ENCODE results near the gene PFKFB1.

DNA sequence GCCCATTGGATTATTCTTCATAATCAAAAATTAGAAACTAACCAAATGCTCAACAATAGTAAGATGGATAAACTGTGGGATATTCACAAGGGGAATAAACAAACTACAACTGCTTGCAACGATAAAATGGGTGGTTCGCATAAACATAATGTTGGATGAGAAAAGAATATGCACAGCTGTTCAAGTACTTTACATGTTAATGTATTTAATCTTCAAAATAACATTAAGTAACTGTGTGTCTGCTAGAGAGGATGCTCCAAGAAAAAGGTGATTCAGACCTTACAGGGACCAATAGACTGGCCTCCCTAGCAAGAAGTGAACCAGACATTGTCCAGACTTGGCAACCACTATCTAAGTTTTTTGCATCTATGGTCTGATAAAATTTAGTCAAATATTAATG lies 2.3 kb downstream of the PFKFB1 start:
- TF ChIP-seq, protein P1, sequence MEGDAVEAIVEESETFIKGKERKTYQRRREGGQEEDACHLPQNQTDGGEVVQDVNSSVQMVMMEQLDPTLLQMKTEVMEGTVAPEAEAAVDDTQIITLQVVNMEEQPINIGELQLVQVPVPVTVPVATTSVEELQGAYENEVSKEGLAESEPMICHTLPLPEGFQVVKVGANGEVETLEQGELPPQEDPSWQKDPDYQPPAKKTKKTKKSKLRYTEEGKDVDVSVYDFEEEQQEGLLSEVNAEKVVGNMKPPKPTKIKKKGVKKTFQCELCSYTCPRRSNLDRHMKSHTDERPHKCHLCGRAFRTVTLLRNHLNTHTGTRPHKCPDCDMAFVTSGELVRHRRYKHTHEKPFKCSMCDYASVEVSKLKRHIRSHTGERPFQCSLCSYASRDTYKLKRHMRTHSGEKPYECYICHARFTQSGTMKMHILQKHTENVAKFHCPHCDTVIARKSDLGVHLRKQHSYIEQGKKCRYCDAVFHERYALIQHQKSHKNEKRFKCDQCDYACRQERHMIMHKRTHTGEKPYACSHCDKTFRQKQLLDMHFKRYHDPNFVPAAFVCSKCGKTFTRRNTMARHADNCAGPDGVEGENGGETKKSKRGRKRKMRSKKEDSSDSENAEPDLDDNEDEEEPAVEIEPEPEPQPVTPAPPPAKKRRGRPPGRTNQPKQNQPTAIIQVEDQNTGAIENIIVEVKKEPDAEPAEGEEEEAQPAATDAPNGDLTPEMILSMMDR (IDR thresholded peaks at IDR 0.05; ENCODE audit: low read depth, low read length, poor library complexity, severe bottlenecking): no peak
- no peak for TF ChIP-seq EZH2phosphoT487 (IDR thresholded peaks at IDR 0.05; ENCODE audit: borderline replicate concordance, low read length)
